B cell (primary cell): ENCODE data around the gene KIAA0232. TPM values are rescaled to one million over a fixed set of nuclear protein-coding genes. Genes with fewer than 3 reads are reported as not detected.

Experiments used
- ATAC-seq: fragments of 200-7000 bp; cut with Tn5 transposase; one replicate; pipeline ENCODE4 v1.10.0; 2021; ENCODE audit warnings: low read depth, mild to moderate bottlenecking, moderate number of reproducible peaks, moderate library complexity
- CTCF ChIA-PET: fragments of 350-600 bp; sonication (Branson Sonifier 250); formaldehyde crosslinking; loops from one replicate; lab custom pipeline; 2021; ENCODE audit warnings: antibody characterized with exemption, inconsistent platforms; lab: Charles Lee
- POLR2A ChIA-PET: fragments of 350-600 bp; sonication (Branson Sonifier 250); formaldehyde crosslinking; loops from one replicate; lab custom pipeline; 2021; ENCODE audit warnings: antibody characterized with exemption; lab: Charles Lee
- DNase-seq: peaks from one replicate; pipeline ENCODE4 v3.0.0; 2013
- H2AFZ ChIP-seq: 2 replicates; pipeline ENCODE4 v1.6.1; 2012; ENCODE audit warnings: mild to moderate bottlenecking, low read depth, low read length; ENCODE audit not compliant: insufficient read depth, poor library complexity, severe bottlenecking
- H3K27ac ChIP-seq, 2 donors: 1 replicate in 1 of 2; 2 replicates in 1 of 2; pipeline ENCODE4 v1.5.1; 2012 to 2013; ENCODE audit warnings: low read length in 2 of 2, mild to moderate bottlenecking in 2 of 2, moderate library complexity in 1 of 2
- H3K27me3 ChIP-seq, 4 experiments: fragments of 200-600 bp in 1 of 4; sonication (generic) in 1 of 4; replicated peaks in 1 of 4; 1 replicate in 2 of 4; 2 replicates in 2 of 4; pipeline versions ENCODE4 v1.6.1 to v1.7.0; 2013 to 2016; ENCODE audit warnings: low read length in 3 of 4, mild to moderate bottlenecking in 2 of 4, mixed read lengths in 1 of 4, moderate library complexity in 1 of 4; ENCODE audit not compliant: insufficient read depth in 4 of 4, control insufficient read depth in 3 of 4; ENCODE audit errors: control extremely low read depth in 1 of 4
- H3K36me3 ChIP-seq, 2 experiments: replicated peaks in 1 of 2; 1 replicate in 1 of 2; 2 replicates in 1 of 2; pipeline versions ENCODE4 v1.6.1 to v1.7.1; 2013; ENCODE audit warnings: low read length in 1 of 2; ENCODE audit not compliant: insufficient read depth in 2 of 2, control insufficient read depth in 1 of 2; ENCODE audit errors: control extremely low read depth in 1 of 2, extremely low read depth in 1 of 2
- H3K4me1 ChIP-seq, 2 donors: fragments of 200-600 bp in 1 of 2; sonication (generic) in 1 of 2; 1 replicate in 1 of 2; 2 replicates in 1 of 2; pipeline versions ENCODE4 v1.5.1 to v1.6.1; 2013 to 2017; ENCODE audit warnings: low read length in 2 of 2; ENCODE audit not compliant: control insufficient read depth in 2 of 2, insufficient read depth in 2 of 2
- H3K4me2 ChIP-seq: replicated peaks from 2 replicates; pipeline ENCODE3; 2012; ENCODE audit warnings: mild to moderate bottlenecking, low read depth, low read length; ENCODE audit not compliant: poor library complexity, severe bottlenecking
- H3K4me3 ChIP-seq, 5 experiments: fragments of 200-600 bp in 1 of 5; sonication (generic) in 1 of 5; 1 replicate in 3 of 5; 2 replicates in 2 of 5; pipeline versions ENCODE4 v1.5.1 to v1.7.0; 2011 to 2016; ENCODE audit warnings: low read length in 4 of 5, mild to moderate bottlenecking in 4 of 5, low read depth in 2 of 5, control low read depth in 1 of 5, moderate library complexity in 1 of 5; ENCODE audit not compliant: insufficient read depth in 1 of 5; ENCODE audit errors: control extremely low read depth in 1 of 5, extremely low read depth in 1 of 5
- H3K79me2 ChIP-seq: fragments of 200-600 bp; sonication (generic); one replicate; pipeline ENCODE4 v1.6.0; 2016; ENCODE audit warnings: low read length; ENCODE audit not compliant: control insufficient read depth, insufficient read depth
- H3K9ac ChIP-seq: fragments of 200-600 bp; sonication (generic); 2 replicates; pipeline ENCODE4 v1.6.1; 2017; ENCODE audit warnings: mild to moderate bottlenecking, low read length, moderate library complexity
- H3K9me3 ChIP-seq, 3 donors: one replicate each; pipeline versions ENCODE4 v1.6.1 to v1.7.1; 2013; ENCODE audit warnings: low read length in 2 of 3; ENCODE audit not compliant: control insufficient read depth in 2 of 3, insufficient read depth in 1 of 3; ENCODE audit errors: control extremely low read depth in 1 of 3
- H4K20me1 ChIP-seq: 2 replicates; pipeline ENCODE4 v1.6.0; 2012; ENCODE audit warnings: mild to moderate bottlenecking, low read length; ENCODE audit not compliant: insufficient read depth, control insufficient read depth, poor library complexity, severe bottlenecking
- H3K27ac Mint-ChIP-seq: one replicate; pipeline ENCODE4 v1.8.0; 2021; ENCODE audit warnings: mixed read lengths
- H3K27me3 Mint-ChIP-seq: one replicate; pipeline ENCODE4 v1.8.0; 2021; ENCODE audit warnings: mixed read lengths
- H3K4me1 Mint-ChIP-seq: one replicate; pipeline ENCODE4 v1.8.0; 2021; ENCODE audit warnings: mixed read lengths
- H3K4me3 Mint-ChIP-seq: one replicate; pipeline ENCODE4 v1.8.0; 2021; ENCODE audit warnings: mixed read lengths
- H3K9me3 Mint-ChIP-seq: one replicate; pipeline ENCODE4 v1.8.0; 2022; ENCODE audit warnings: mixed read lengths; ENCODE audit not compliant: insufficient read depth
- CTCF ChIP-seq: fragments of 200-600 bp; IDR thresholded peaks from one replicate; pipeline ENCODE4 v1.8.0; 2022; ENCODE audit warnings: antibody characterized with exemption, mild to moderate bottlenecking
- EZH2 ChIP-seq: IDR thresholded peaks from 2 replicates; pipeline ENCODE4 v1.6.1; 2012; ENCODE audit warnings: borderline replicate concordance, low read depth, mild to moderate bottlenecking, moderate library complexity, low read length; ENCODE audit not compliant: insufficient read depth, poor library complexity, severe bottlenecking
- WGBS: methylation state at CpG from one replicate; pipeline ENCODE4 v1.1.5; 2013; ENCODE audit warnings: missing lambda C conversion rate; ENCODE audit not compliant: insufficient coverage; 5-methylcytosine and 5-hydroxymethylcytosine counted together
- intact Hi-C: fragments of 100-400 bp; cut with micrococcal nuclease; formaldehyde crosslinking; loops from one replicate; pipeline ENCODE4 v1.10.0; 2022
- polyA plus RNA-seq: library from polyadenylated mRNA; depleted of rRNA; stranded (reverse); fragments of >200 nt; gene quantifications from 2 replicates; pipeline ENCODE4 v1.2.3, GENCODE V29; 2012
- total RNA-seq, 2 donors: library from RNA; stranded (reverse); fragments of 120-200 nt in 1 of 2; gene quantifications; 1 replicate in 1 of 2; 2 replicates in 1 of 2; pipeline versions ENCODE4 v1.2.3 to v1.2.4, GENCODE V29; 2013 to 2022

The KIAA0232 gene
- total and polyA plus RNA-seq, 2 donors (not counting 1 experiment from before 2014, with no cell fraction given) = 2.9 to 20.8 TPM

DNA sequence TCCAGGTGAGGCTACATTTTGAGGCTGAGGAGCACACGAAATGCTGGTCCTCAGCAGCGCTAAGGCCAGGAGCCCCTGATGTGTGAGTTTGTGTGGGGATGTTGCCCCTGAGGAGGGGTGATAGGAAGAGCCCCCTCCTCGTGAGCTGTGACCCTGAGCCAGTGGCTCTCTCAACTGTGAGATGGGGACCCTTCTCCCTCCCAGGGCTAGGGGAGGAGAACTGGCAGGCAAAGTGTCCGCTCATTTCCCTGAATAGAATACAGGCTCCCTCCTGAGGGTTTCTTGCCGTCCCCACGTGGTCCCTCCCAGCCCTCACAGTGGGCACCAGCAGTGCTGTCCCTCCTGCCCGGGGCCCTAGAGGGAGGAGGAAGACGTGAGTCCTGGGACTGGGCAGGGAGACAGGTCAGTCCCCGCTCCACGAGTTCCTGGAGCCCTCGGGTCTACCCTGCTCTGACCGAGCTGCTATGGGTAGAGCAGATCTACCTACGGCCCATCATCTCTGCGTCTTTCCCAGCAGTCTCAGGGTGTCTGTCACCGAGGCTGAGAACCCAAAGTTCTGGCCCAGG is 106.1 kb downstream of the KIAA0232 start:
- WGBS = 91% methylated on average over 14 of the region's 15 CpGs
- Histone ChIP-seq H4K20me1 (no peaks in the 10 kb centered on the region), H3K36me3 (peaks cover 0 to 1% of the 10 kb centered on the region in 2 experiments), H2AFZ (no peak overlapping the region), H3K4me1 (peaks cover 14 to 20% of the 10 kb centered on the region in 2 donors), H3K27ac (no peak overlapping the region), H3K27me3 (no peaks in the 10 kb centered on the region), H3K9ac (no peak overlapping the region), H3K9me3 (peaks cover 0 to 26% (median 0%) of the 10 kb centered on the region in 3 donors), H3K4me3 (no peak overlapping the region), H3K4me2 (no peak overlapping the region), H3K79me2 (no peaks in the 10 kb centered on the region)
- no peak for DNase-seq
- Mint-ChIP-seq H3K4me3 (no peak overlapping the region), H3K9me3 (no peaks in the 10 kb centered on the region), H3K4me1 (peaks cover 7% of the 10 kb centered on the region), H3K27me3 (no peaks in the 10 kb centered on the region), H3K27ac (no peak overlapping the region)
- intact Hi-C loops = no loop called here
- no peak for ATAC-seq
- TF ChIP-seq EZH2 = no peak
- TF ChIP-seq CTCF = no peak
- ChIA-PET CTCF (interaction anchor here (0.7 kb wide), 1 partner anchor 15 kb away, joined by 3 read pairs; no protein-coding TSS in a partner anchor), POLR2A (no interaction called here)

- H3K9me3 Mint-ChIP-seq = no peaks in the 10 kb centered on the region
- Histone ChIP-seq H3K4me3 (no peak overlapping the region), H3K27me3 (no peaks in the 10 kb centered on the region), H3K36me3 (peaks cover 0 to 1% of the 10 kb centered on the region in 2 experiments), H3K4me1 (peaks cover 14 to 20% of the 10 kb centered on the region in 2 donors), H4K20me1 (no peaks in the 10 kb centered on the region), H3K79me2 (no peaks in the 10 kb centered on the region), H3K9me3 (peaks cover 0 to 26% (median 0%) of the 10 kb centered on the region in 3 donors), H3K4me2 (no peak overlapping the region), H2AFZ (no peak overlapping the region), H3K9ac (no peak overlapping the region), H3K27ac (no peak overlapping the region)
- DNase-seq = no peak
- no peak overlapping the region for H3K4me3 Mint-ChIP-seq
- 98% methylated on average over 37 of the region's 37 CpGs for WGBS
- no peaks in the 10 kb centered on the region for H3K27me3 Mint-ChIP-seq
- ChIA-PET CTCF (no interaction called here), POLR2A (no interaction called here)
- no peak overlapping the region for H3K27ac Mint-ChIP-seq
- intact Hi-C loops = no loop called here
- peaks cover 7% of the 10 kb centered on the region for H3K4me1 Mint-ChIP-seq
- no peak for TF ChIP-seq EZH2
- no peak for TF ChIP-seq CTCF
- ATAC-seq = no peak
Observed at GRCh38 chr4:6889101-6889735, 106.7 kb downstream of the KIAA0232 start.
